ENCODE data around the gene PCSK9.

PCSK9 gene

DNA sequence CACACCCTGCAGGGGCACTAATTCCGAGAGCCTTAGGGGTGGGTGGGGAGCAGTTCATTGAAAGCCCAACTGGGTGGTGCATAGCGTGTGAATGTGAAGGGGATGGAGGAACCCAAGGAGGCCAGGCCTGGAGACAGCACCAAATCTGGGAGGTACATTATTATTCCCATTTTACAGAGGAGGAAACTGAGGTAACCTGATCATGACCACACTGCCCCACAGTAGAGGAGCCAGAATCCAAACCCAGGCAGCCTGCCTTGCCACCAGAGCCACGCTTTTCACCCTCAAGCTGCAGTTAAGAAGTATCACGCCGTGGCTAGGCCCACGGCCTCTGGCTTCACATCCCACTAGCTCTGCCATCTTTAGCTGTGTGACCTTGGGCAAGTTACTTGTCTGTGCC lies 41.2 kb upstream of the PCSK9 start:
- peaks cover 14% of the 10 kb centered on the region for H3K27me3 ChIP-seq (ENCODE audit: control insufficient read depth, insufficient read depth, low read length)
- no peaks in the 10 kb centered on the region for H3K36me3 ChIP-seq (ENCODE audit: control insufficient read depth, insufficient read depth, low read length)
- no peak overlapping the region for H3K9ac ChIP-seq (ENCODE audit: low read length)

DNA sequence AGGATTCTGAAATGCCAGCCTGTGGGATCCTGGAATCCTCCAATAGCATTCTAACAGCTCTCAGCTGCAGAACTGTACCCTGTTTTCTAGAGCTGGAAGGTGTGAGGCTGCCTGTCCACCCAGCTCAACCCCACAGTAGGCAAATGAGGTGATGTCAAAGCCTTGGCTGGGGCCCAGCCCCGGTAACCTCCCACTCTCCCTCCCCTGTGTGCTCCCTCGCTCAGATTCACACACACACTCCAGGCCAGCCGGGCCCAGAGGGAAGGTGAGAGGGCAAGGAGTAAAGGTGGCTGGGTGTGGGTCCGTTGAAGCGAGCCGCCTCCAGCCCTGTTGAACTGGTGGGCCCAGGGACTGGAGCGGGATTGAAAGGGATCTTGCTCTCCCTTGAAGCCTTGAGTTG lies 40.7 kb upstream of the PCSK9 start, which contains the start of gene BSND:
Gene BSND (plus strand): TSS at position 257 of the 400 bp plus-strand sequence. CDS start 254 bp downstream, outside the sequence.
- Histone ChIP-seq H3K27me3 (ENCODE audit: control insufficient read depth, insufficient read depth, low read length) (peaks cover 14% of the 10 kb centered on the region), H3K4me1 (ENCODE audit: control insufficient read depth, insufficient read depth, low read length) (no peaks in the 10 kb centered on the region)

More for the DNA sequence above, 41.2 kb upstream of the PCSK9 start:
- Histone ChIP-seq H3K4me1 (ENCODE audit: control insufficient read depth, insufficient read depth, low read length) (no peaks in the 10 kb centered on the region), H3K27ac (ENCODE audit: low read depth, low read length) (no peak overlapping the region), H3K4me3 (ENCODE audit: low read length) (no peak overlapping the region)

DNA sequence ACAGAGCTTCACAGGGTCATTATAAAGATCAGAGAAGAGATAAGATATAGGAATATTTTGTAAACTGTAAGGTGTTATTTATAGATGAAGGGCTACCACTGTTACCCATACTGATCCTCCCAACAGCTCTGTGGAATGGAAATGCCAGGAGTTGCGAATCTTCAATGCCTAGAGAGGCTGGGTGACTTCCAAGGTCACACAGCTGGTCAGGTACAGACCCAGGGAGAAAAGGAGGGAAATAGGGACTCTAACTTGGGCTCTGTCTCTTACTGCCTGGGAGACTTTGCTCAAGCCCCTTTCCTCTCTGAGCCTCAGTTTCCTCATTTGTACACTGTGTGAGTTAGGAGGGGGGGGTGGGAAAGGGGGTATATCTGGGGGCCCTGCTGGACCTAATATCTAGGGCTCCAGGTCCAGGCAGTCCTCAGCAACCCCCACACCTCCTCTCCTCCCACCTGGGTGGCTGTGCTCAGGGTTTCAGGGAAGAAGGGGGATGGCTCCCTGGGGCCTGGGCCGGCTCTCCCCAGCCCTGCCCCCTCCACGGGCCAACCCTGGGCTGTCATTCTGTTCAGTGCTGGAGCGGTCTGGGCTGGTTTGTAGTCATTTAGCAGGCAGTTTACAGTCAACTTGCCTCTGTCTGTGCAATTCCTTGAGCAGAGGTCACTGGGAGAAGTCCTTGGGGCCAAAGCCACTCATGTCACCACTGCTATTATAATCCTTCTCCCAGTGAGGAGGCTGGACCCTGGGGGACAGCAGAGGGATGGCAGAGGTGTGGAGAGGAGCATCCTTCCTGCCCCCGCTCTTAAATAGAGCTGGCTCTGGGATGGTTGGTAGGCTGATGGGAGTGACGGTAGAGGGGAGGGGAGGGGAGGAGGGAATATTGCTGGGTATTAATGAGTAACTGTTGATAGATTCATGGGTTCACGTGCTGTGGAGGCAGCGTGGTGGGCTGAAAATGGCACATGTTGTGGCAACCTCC lies 39.0 kb upstream of the PCSK9 start:
- Histone ChIP-seq H3K9ac (ENCODE audit: low read length) (no peak overlapping the region), H3K4me1 (ENCODE audit: control insufficient read depth, insufficient read depth, low read length) (no peaks in the 10 kb centered on the region), H3K36me3 (ENCODE audit: control insufficient read depth, insufficient read depth, low read length) (no peaks in the 10 kb centered on the region), H3K4me3 (ENCODE audit: low read length) (no peak overlapping the region), H3K27ac (ENCODE audit: low read depth, low read length) (no peak overlapping the region), H3K27me3 (ENCODE audit: control insufficient read depth, insufficient read depth, low read length) (peaks cover 14% of the 10 kb centered on the region)

More for the DNA sequence above, 40.7 kb upstream of the PCSK9 start, which contains the start of gene BSND:
- Histone ChIP-seq H3K36me3 (ENCODE audit: control insufficient read depth, insufficient read depth, low read length) (no peaks in the 10 kb centered on the region), H3K9ac (ENCODE audit: low read length) (no peak within 1 kb of the TSS), H3K4me3 (ENCODE audit: low read length) (no peak within 1 kb of the TSS), H3K27ac (ENCODE audit: low read depth, low read length) (no peak within 1 kb of the TSS)

DNA sequence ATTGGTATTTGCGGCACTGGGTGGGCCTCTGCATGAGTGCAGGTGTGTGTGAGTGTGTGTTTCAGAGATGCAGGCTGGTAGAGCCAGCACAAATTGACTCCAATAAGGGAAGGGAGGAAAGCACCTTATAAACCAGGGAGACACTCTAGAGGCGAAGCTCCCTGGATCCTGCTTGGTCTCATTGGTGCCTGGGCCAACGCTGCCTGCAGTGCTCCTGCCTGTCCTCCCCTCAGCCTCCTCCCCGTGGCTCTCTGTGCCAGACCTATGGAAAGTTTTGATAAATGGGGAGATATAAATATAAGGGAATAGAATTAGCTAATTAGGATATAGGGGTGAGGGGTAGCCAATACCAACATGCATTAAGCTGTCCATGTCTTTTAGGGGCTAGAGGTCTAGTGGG lies 38.0 kb upstream of the PCSK9 start:
- no peak overlapping the region for H3K4me3 ChIP-seq (ENCODE audit: low read length)
- H3K4me1 ChIP-seq (ENCODE audit: control insufficient read depth, insufficient read depth, low read length) = no peaks in the 10 kb centered on the region
- no peak overlapping the region for H3K27ac ChIP-seq (ENCODE audit: low read depth, low read length)
- peaks cover 9% of the 10 kb centered on the region for H3K27me3 ChIP-seq (ENCODE audit: control insufficient read depth, insufficient read depth, low read length)
- no peak overlapping the region for H3K9ac ChIP-seq (ENCODE audit: low read length)
- no peaks in the 10 kb centered on the region for H3K36me3 ChIP-seq (ENCODE audit: control insufficient read depth, insufficient read depth, low read length)

DNA sequence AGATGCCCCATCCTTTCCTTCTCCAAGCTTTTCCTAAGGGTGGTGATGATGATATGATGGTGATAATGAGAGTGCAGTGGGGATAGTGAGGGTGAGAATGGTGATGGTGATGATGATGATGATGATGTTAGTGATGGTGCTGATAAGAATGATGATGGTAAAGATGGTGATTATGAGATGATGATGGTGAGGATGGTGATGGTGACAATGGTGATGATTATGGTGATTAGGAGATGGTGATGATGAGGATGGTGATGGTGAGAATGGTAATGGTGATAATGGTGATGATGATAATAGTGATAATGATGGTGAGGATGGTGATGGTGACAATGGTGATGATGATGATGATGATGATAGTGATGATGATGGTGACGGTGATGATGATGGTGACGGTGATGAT lies 36.7 kb upstream of the PCSK9 start:
- no peaks in the 10 kb centered on the region for H3K36me3 ChIP-seq (ENCODE audit: control insufficient read depth, insufficient read depth, low read length)
- no peak overlapping the region for H3K27ac ChIP-seq (ENCODE audit: low read depth, low read length)
- H3K27me3 ChIP-seq (ENCODE audit: control insufficient read depth, insufficient read depth, low read length) = no peaks in the 10 kb centered on the region
- H3K4me1 ChIP-seq (ENCODE audit: control insufficient read depth, insufficient read depth, low read length) = no peaks in the 10 kb centered on the region
- no peak overlapping the region for H3K4me3 ChIP-seq (ENCODE audit: low read length)
- H3K9ac ChIP-seq (ENCODE audit: low read length) = no peak overlapping the region

GRCh38 chr1:55005351-55006140 lies 33.8 kb upstream of the PCSK9 start:
- Histone ChIP-seq H3K9ac (ENCODE audit: low read length) (no peak overlapping the region), H3K4me1 (ENCODE audit: control insufficient read depth, insufficient read depth, low read length) (no peaks in the 10 kb centered on the region), H3K27me3 (ENCODE audit: control insufficient read depth, insufficient read depth, low read length) (no peaks in the 10 kb centered on the region), H3K27ac (ENCODE audit: low read depth, low read length) (no peak overlapping the region), H3K36me3 (ENCODE audit: control insufficient read depth, insufficient read depth, low read length) (no peaks in the 10 kb centered on the region), H3K4me3 (ENCODE audit: low read length) (no peak overlapping the region)

- Histone ChIP-seq H3K4me1 (ENCODE audit: control insufficient read depth, insufficient read depth, low read length) (no peaks in the 10 kb centered on the region), H3K27me3 (ENCODE audit: control insufficient read depth, insufficient read depth, low read length) (no peaks in the 10 kb centered on the region), H3K4me3 (ENCODE audit: low read length) (no peak overlapping the region), H3K9ac (ENCODE audit: low read length) (no peak overlapping the region), H3K36me3 (ENCODE audit: control insufficient read depth, insufficient read depth, low read length) (no peaks in the 10 kb centered on the region), H3K27ac (ENCODE audit: low read depth, low read length) (no peak overlapping the region)
Observed at GRCh38 chr1:55006931-55007330, 32.4 kb upstream of the PCSK9 start.

- no peak overlapping the region for H3K27ac ChIP-seq (ENCODE audit: low read depth, low read length)
- no peak overlapping the region for H3K4me3 ChIP-seq (ENCODE audit: low read length)
- H3K9ac ChIP-seq (ENCODE audit: low read length) = no peak overlapping the region
- no peaks in the 10 kb centered on the region for H3K27me3 ChIP-seq (ENCODE audit: control insufficient read depth, insufficient read depth, low read length)
- H3K36me3 ChIP-seq (ENCODE audit: control insufficient read depth, insufficient read depth, low read length) = no peaks in the 10 kb centered on the region
- no peaks in the 10 kb centered on the region for H3K4me1 ChIP-seq (ENCODE audit: control insufficient read depth, insufficient read depth, low read length)
Observed at GRCh38 chr1:55007625-55008024, 31.7 kb upstream of the PCSK9 start.

GRCh38 chr1:55010194-55010886 lies 29.0 kb upstream of the PCSK9 start:
- H3K4me1 ChIP-seq (ENCODE audit: control insufficient read depth, insufficient read depth, low read length) = no peaks in the 10 kb centered on the region
- no peaks in the 10 kb centered on the region for H3K27me3 ChIP-seq (ENCODE audit: control insufficient read depth, insufficient read depth, low read length)
- H3K4me3 ChIP-seq (ENCODE audit: low read length) = no peak overlapping the region
- H3K9ac ChIP-seq (ENCODE audit: low read length) = no peak overlapping the region
- no peak overlapping the region for H3K27ac ChIP-seq (ENCODE audit: low read depth, low read length)
- H3K36me3 ChIP-seq (ENCODE audit: control insufficient read depth, insufficient read depth, low read length) = no peaks in the 10 kb centered on the region

DNA sequence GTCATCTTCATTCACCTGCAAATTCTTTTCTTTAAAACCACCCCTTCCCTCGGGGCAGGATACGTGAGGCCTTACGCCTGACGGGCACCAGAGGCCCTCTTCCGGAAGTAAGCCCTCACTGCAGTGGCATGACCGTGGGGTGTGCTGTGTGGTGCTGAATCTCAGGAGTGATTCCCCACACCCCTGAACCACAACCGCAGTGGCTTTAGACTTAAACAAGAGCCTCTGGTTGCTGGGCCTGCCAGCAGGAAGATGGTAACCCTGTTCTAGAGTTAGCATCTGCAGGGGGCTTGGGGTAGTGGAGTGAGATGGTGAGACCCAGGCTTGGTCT lies 28.5 kb upstream of the PCSK9 start:
- no peaks in the 10 kb centered on the region for H3K36me3 ChIP-seq (ENCODE audit: control insufficient read depth, insufficient read depth, low read length)
- no peak overlapping the region for H3K27ac ChIP-seq (ENCODE audit: low read depth, low read length)
- H3K9ac ChIP-seq (ENCODE audit: low read length) = no peak overlapping the region
- no peak overlapping the region for H3K4me3 ChIP-seq (ENCODE audit: low read length)
- no peaks in the 10 kb centered on the region for H3K4me1 ChIP-seq (ENCODE audit: control insufficient read depth, insufficient read depth, low read length)
- no peaks in the 10 kb centered on the region for H3K27me3 ChIP-seq (ENCODE audit: control insufficient read depth, insufficient read depth, low read length)

GRCh38 chr1:55012661-55013060 lies 26.7 kb upstream of the PCSK9 start:
- H3K9ac ChIP-seq (ENCODE audit: low read length) = no peak overlapping the region
- no peaks in the 10 kb centered on the region for H3K27me3 ChIP-seq (ENCODE audit: control insufficient read depth, insufficient read depth, low read length)
- no peak overlapping the region for H3K27ac ChIP-seq (ENCODE audit: low read depth, low read length)
- H3K36me3 ChIP-seq (ENCODE audit: control insufficient read depth, insufficient read depth, low read length) = no peaks in the 10 kb centered on the region
- no peak overlapping the region for H3K4me3 ChIP-seq (ENCODE audit: low read length)
- H3K4me1 ChIP-seq (ENCODE audit: control insufficient read depth, insufficient read depth, low read length) = no peaks in the 10 kb centered on the region

- Histone ChIP-seq H3K4me1 (ENCODE audit: control insufficient read depth, insufficient read depth, low read length) (no peaks in the 10 kb centered on the region), H3K27me3 (ENCODE audit: control insufficient read depth, insufficient read depth, low read length) (peaks cover 3% of the 10 kb centered on the region), H3K9ac (ENCODE audit: low read length) (no peak overlapping the region), H3K36me3 (ENCODE audit: control insufficient read depth, insufficient read depth, low read length) (no peaks in the 10 kb centered on the region), H3K4me3 (ENCODE audit: low read length) (no peak overlapping the region), H3K27ac (ENCODE audit: low read depth, low read length) (no peak overlapping the region)
Observed at GRCh38 chr1:55015123-55015522, 24.2 kb upstream of the PCSK9 start.

Data from rectal smooth muscle tissue (tissue), 1 donor.